Liver (tissue), 9 donors: ENCODE measurements around the gene TMEM223. TPM values are rescaled to one million over a fixed set of nuclear protein-coding genes. Genes with fewer than 3 reads are reported as not detected.
"Not testable (repeated sequence)": the region's sequence is repeated elsewhere in the genome, so short reads cannot be mapped to it uniquely, and the experiment has no call there.

Experiments
- DNase-seq: peaks from one replicate; pipeline ENCODE4 v3.0.0-alpha.2; 2017; ENCODE audit warnings: low spot score
- H3K27ac ChIP-seq, 2 donors: one replicate each; pipeline ENCODE4 v1.7.0; 2013; ENCODE audit warnings: inconsistent platforms in 2 of 2, low read length in 2 of 2, control low read depth in 1 of 2, low read depth in 1 of 2, mild to moderate bottlenecking in 1 of 2
- H3K27me3 ChIP-seq, 4 donors: one replicate each; pipeline versions ENCODE4 v1.6.1 to v1.7.0; 2013; ENCODE audit warnings: low read length in 3 of 4, inconsistent platforms in 1 of 4, mild to moderate bottlenecking in 1 of 4, moderate library complexity in 1 of 4; ENCODE audit not compliant: control insufficient read depth in 4 of 4, insufficient read depth in 4 of 4
- H3K36me3 ChIP-seq, 4 donors: one replicate each; pipeline versions ENCODE4 v1.6.1 to v1.7.0; 2013; ENCODE audit warnings: low read length in 3 of 4, mild to moderate bottlenecking in 3 of 4, low read depth in 1 of 4, moderate library complexity in 1 of 4; ENCODE audit not compliant: control insufficient read depth in 4 of 4, insufficient read depth in 3 of 4
- H3K4me1 ChIP-seq, 4 donors: one replicate each; pipeline versions ENCODE4 v1.6.1 to v1.7.0; 2013; ENCODE audit warnings: low read length in 3 of 4, mild to moderate bottlenecking in 3 of 4, moderate library complexity in 1 of 4; ENCODE audit not compliant: control insufficient read depth in 4 of 4, insufficient read depth in 4 of 4
- H3K4me3 ChIP-seq, 3 donors: one replicate each; pipeline versions ENCODE4 v1.6.1 to v1.7.0; 2013; ENCODE audit warnings: low read length in 3 of 3, control low read depth in 1 of 3, low read depth in 1 of 3, mild to moderate bottlenecking in 1 of 3
- H3K9ac ChIP-seq, 2 donors: one replicate each; pipeline ENCODE4 v1.7.0; 2013; ENCODE audit warnings: low read length in 2 of 2, mild to moderate bottlenecking in 2 of 2, moderate library complexity in 2 of 2, control low read depth in 1 of 2, low read depth in 1 of 2
- H3K9me3 ChIP-seq, 4 donors: one replicate each; pipeline versions ENCODE4 v1.6.1 to v1.7.0; 2013; ENCODE audit warnings: low read length in 3 of 4; ENCODE audit not compliant: control insufficient read depth in 4 of 4
- EGR1 ChIP-seq, 2 donors: IDR thresholded peaks; 2 replicates each; pipeline ENCODE4 v1.6.1; 2016 to 2018; ENCODE audit warnings: antibody characterized with exemption in 2 of 2, low read depth in 2 of 2
- FOXA2 ChIP-seq: IDR thresholded peaks from 2 replicates; pipeline ENCODE4 v1.6.1; 2016; ENCODE audit warnings: antibody characterized with exemption
- GABPA ChIP-seq, 2 donors: IDR thresholded peaks in 1 of 2; conservative IDR thresholded peaks in 1 of 2; 2 replicates each; pipeline ENCODE4 v1.6.1; 2016; ENCODE audit warnings: antibody characterized with exemption in 2 of 2, mild to moderate bottlenecking in 1 of 2, moderate library complexity in 1 of 2
- HNF4A ChIP-seq, 2 donors: conservative IDR thresholded peaks; 2 replicates each; pipeline ENCODE4 v1.6.1; 2016; ENCODE audit warnings: antibody characterized with exemption in 2 of 2, mild to moderate bottlenecking in 2 of 2
- JUND ChIP-seq, 2 donors: IDR thresholded peaks; 2 replicates each; pipeline ENCODE4 v1.6.1; 2016; ENCODE audit warnings: antibody characterized with exemption in 2 of 2
- NR2F2 ChIP-seq: IDR thresholded peaks from 2 replicates; pipeline ENCODE4 v1.6.1; 2016; ENCODE audit warnings: antibody characterized with exemption
- RAD21 ChIP-seq, 2 donors: IDR thresholded peaks; 2 replicates each; pipeline ENCODE4 v1.6.1; 2016; ENCODE audit warnings: antibody characterized with exemption in 2 of 2, mild to moderate bottlenecking in 2 of 2
- RXRA ChIP-seq, 2 donors: IDR thresholded peaks; 2 replicates each; pipeline ENCODE4 v1.6.1; 2017 to 2018; ENCODE audit warnings: antibody characterized with exemption in 2 of 2, mild to moderate bottlenecking in 1 of 2
- SP1 ChIP-seq: IDR thresholded peaks from 2 replicates; pipeline ENCODE4 v1.6.1; 2018; ENCODE audit warnings: antibody characterized with exemption, mild to moderate bottlenecking
- TAF1 ChIP-seq: conservative IDR thresholded peaks from 2 replicates; pipeline ENCODE4 v1.6.1; 2016; ENCODE audit warnings: antibody characterized with exemption, mild to moderate bottlenecking
- YY1 ChIP-seq: IDR thresholded peaks from 2 replicates; pipeline ENCODE4 v1.6.1; 2016; ENCODE audit warnings: antibody characterized with exemption, mild to moderate bottlenecking
- WGBS: extraction: QIAGEN DNeasy Blood & Tissue Kit; methylation state at CpG from one replicate; pipeline ENCODE4 v1.1.7; 2013; 5-methylcytosine and 5-hydroxymethylcytosine counted together
- polyA plus RNA-seq, 2 donors: library from polyadenylated mRNA; stranded (reverse) in 1 of 2; unstranded in 1 of 2; fragments of 200-250 nt in 1 of 2; fragments of >200 nt in 1 of 2; fragmentation: Nextera tagmentation in 1 of 2; extraction: Ambion mirVana in 1 of 2; gene quantifications; one replicate each; pipeline versions ENCODE4 v1.2.1 to v1.2.3, GENCODE V29; 2013 to 2015
- total RNA-seq, 2 donors: library from RNA; depleted of rRNA; stranded (reverse); fragments of >200 nt; gene quantifications; one replicate each; pipeline ENCODE4 v1.2.3, GENCODE V29; 2014
- TF ChIP-seq, protein P1 (sequence below): IDR thresholded peaks from 2 replicates; pipeline ENCODE4 v1.6.1; 2016; ENCODE audit warnings: antibody characterized with exemption, mild to moderate bottlenecking
- donor health status: healthy.
- donor health status: healthy.
- donor health status: healthy.
- donor health status: healthy.
- donor health status: healthy.

Gene TMEM223
- total and polyA plus RNA-seq, 4 donors = 9.2 to 23.8 (median 13.0) TPM

DNA sequence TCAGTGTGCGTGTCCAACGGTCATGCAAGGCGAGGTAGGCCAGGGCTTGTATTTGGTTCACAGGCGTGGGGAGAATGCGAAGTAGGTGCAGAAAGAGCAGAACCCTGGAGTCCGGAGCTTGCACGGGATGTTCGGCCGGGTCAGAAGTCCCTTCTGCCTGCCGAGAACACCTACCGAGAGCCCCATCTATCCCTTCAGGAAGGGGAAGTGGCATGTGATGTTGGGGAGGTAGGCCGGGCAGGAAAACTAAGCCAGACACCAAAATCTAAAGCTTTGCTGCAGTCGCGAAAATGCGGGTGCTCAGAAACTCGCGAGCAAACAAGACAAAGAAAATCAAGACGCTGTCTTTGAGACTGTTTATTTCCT is 21.0 kb downstream of the TMEM223 start:
- Histone ChIP-seq H3K4me1 (peaks cover 4 to 23% (median 17%) of the 10 kb centered on the region in 4 donors), H3K27me3 (no peaks in the 10 kb centered on the region), H3K36me3 (peaks cover 2 to 23% (median 11%) of the 10 kb centered on the region in 4 donors), H3K9me3 (no peaks in the 10 kb centered on the region), H3K27ac (peak overlapping the region; percentile 94), H3K4me3 (peak overlapping the region; percentile 66 to 70 (median 68)), H3K9ac (peak overlapping the region; percentile 35 to 57)
- under 1% methylated on average over 18 of the region's 18 CpGs for WGBS
- TF ChIP-seq TAF1 = no peak
- TF ChIP-seq GABPA (IDR thresholded peaks at IDR 0.05 in 1 of 2, conservative IDR thresholded peaks at IDR 0.05 in 1 of 2) = peak in 1 of 2 donors; percentile 41
- no peak for TF ChIP-seq RAD21 (IDR thresholded peaks at IDR 0.05)
- no peak for TF ChIP-seq JUND (IDR thresholded peaks at IDR 0.05)
- no peak for TF ChIP-seq RXRA (IDR thresholded peaks at IDR 0.05)
- peak; percentile 51 for DNase-seq

DNA sequence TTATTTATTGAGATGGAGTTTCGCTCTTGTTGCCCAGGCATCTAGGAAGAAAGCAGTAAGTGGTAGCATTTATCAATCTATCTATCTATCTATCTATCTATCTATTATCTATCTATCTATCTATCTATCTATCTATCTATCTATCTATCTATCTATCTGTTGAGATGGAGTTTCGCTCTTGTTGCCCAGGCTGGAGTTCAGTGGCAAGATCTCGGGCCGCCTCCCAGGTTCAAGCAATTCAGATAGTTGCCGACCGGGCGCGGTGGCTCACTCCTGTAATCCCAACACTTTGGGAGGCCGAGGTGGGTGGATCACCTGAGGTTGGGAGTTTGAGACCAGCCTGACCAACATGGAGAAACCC is 31.0 kb downstream of the TMEM223 start:
- not testable (repeated sequence) for H3K27ac ChIP-seq, H3K9me3 ChIP-seq, H3K9ac ChIP-seq, DNase-seq, H3K36me3 ChIP-seq, H3K27me3 ChIP-seq
- peak overlapping the region in 1 of 3 donors; percentile 14 for H3K4me3 ChIP-seq
- 35% methylated on average over 9 of the region's 9 CpGs for WGBS
- peaks cover 0 to 14% (median 12%) of the 10 kb centered on the region in 4 donors for H3K4me1 ChIP-seq

DNA sequence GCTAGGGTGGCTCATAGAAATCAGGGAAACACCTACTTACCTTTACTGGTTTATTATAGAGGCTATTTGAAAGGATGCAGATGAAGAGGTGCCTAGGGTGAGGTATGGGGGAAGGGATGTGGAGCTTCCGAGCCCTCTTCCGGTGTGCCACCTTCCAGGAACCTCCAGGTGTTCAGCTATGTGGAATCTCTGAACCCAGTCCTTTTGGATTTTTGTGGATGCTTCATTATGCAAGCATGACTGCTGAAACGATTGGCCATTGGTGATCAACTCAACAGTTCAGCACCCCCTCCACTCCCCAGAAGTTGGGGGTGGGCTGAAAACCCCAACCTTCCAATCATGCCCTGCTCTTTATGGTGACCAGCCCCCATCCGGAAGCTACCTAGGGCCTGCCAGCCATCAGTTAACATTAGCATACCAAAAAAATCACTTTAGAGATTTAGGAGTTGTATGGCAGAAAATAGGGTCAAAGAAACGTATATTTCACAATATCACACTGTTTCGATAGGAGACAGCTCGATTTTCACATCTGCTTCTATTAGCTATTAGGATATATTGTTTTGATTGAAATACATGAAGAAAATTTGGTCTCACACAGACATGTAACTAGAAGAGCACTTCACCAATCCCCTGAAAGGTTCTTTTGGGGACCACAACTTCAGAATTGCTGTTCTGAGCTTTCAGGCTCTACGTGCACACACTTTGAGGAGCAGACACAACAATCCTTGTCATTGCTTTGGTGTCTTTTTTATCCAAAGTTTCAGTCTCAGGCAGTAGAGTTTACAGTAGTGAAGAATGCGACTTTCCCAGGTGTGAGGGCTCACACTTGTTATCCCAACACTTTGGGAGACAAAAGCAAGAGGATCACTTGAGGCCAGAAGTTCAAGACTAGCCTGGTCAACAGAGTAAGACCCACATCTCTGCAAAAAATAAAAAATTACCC is 33.7 kb downstream of the TMEM223 start:
- no peak for TF ChIP-seq NR2F2
- TF ChIP-seq HNF4A (conservative IDR thresholded peaks at IDR 0.05) = no peak
- TF ChIP-seq, protein P1, sequence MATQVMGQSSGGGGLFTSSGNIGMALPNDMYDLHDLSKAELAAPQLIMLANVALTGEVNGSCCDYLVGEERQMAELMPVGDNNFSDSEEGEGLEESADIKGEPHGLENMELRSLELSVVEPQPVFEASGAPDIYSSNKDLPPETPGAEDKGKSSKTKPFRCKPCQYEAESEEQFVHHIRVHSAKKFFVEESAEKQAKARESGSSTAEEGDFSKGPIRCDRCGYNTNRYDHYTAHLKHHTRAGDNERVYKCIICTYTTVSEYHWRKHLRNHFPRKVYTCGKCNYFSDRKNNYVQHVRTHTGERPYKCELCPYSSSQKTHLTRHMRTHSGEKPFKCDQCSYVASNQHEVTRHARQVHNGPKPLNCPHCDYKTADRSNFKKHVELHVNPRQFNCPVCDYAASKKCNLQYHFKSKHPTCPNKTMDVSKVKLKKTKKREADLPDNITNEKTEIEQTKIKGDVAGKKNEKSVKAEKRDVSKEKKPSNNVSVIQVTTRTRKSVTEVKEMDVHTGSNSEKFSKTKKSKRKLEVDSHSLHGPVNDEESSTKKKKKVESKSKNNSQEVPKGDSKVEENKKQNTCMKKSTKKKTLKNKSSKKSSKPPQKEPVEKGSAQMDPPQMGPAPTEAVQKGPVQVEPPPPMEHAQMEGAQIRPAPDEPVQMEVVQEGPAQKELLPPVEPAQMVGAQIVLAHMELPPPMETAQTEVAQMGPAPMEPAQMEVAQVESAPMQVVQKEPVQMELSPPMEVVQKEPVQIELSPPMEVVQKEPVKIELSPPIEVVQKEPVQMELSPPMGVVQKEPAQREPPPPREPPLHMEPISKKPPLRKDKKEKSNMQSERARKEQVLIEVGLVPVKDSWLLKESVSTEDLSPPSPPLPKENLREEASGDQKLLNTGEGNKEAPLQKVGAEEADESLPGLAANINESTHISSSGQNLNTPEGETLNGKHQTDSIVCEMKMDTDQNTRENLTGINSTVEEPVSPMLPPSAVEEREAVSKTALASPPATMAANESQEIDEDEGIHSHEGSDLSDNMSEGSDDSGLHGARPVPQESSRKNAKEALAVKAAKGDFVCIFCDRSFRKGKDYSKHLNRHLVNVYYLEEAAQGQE = no peak
- no peak for TF ChIP-seq EGR1 (IDR thresholded peaks at IDR 0.05; ENCODE audit: low read depth in 2 of 2)
- no peak for TF ChIP-seq FOXA2
- no peak for TF ChIP-seq YY1
- no peak for TF ChIP-seq SP1
- Histone ChIP-seq H3K9me3 (no peaks in the 10 kb centered on the region), H3K4me1 (peaks cover 3 to 21% (median 18%) of the 10 kb centered on the region in 4 donors), H3K36me3 (no peaks in the 10 kb centered on the region), H3K27ac (no peak overlapping the region), H3K9ac (no peak overlapping the region), H3K4me3 (no peak overlapping the region), H3K27me3 (no peaks in the 10 kb centered on the region)
- 77% methylated on average over 9 of the region's 9 CpGs for WGBS
- DNase-seq = no peak
